Measurements from ENCODE around the gene TSPAN13. TPM values are rescaled to one million over a fixed set of nuclear protein-coding genes. Genes with fewer than 3 reads are reported as not detected.

The TSPAN13 gene
- total RNA-seq, 2 donors from 2014 or later: 5.1 to 9.7 TPM

- H3K36me3 ChIP-seq: no peaks in the 10 kb centered on the region
- H3K4me1 ChIP-seq: no peaks in the 10 kb centered on the region
- no peak overlapping the region for H3K4me3 ChIP-seq
- TF ChIP-seq CTCF (IDR thresholded peaks at IDR 0.05): no peak
- no peak for DNase-seq (ENCODE audit: low spot score)
- H3K9me3 ChIP-seq: no peaks in the 10 kb centered on the region
- no peaks in the 10 kb centered on the region for H3K27me3 ChIP-seq
- H3K27ac ChIP-seq: no peak overlapping the region
These were observed 27.4 kb upstream of the TSPAN13 start for GRCh38 chr7:16726189-16726588.

GRCh38 chr7:16727736-16728135 lies 25.8 kb upstream of the TSPAN13 start:
- H3K27me3 ChIP-seq: no peaks in the 10 kb centered on the region
- H3K36me3 ChIP-seq: no peaks in the 10 kb centered on the region
- no peak overlapping the region for H3K27ac ChIP-seq
- H3K4me1 ChIP-seq: no peaks in the 10 kb centered on the region
- no peak for DNase-seq (ENCODE audit: low spot score)
- H3K4me3 ChIP-seq: no peak overlapping the region
- H3K9me3 ChIP-seq: no peaks in the 10 kb centered on the region
- TF ChIP-seq CTCF (IDR thresholded peaks at IDR 0.05): no peak

GRCh38 chr7:16728811-16729210 lies 24.7 kb upstream of the TSPAN13 start:
- TF ChIP-seq CTCF (IDR thresholded peaks at IDR 0.05): no peak
- no peaks in the 10 kb centered on the region for H3K9me3 ChIP-seq
- H3K27me3 ChIP-seq: no peaks in the 10 kb centered on the region
- H3K27ac ChIP-seq: no peak overlapping the region
- H3K4me1 ChIP-seq: no peaks in the 10 kb centered on the region
- no peaks in the 10 kb centered on the region for H3K36me3 ChIP-seq
- H3K4me3 ChIP-seq: no peak overlapping the region
- no peak for DNase-seq (ENCODE audit: low spot score)

GRCh38 chr7:16729541-16729940 lies 24.0 kb upstream of the TSPAN13 start:
- no peak for TF ChIP-seq CTCF (IDR thresholded peaks at IDR 0.05)
- Histone ChIP-seq H3K9me3 (no peaks in the 10 kb centered on the region), H3K27me3 (no peaks in the 10 kb centered on the region), H3K27ac (no peak overlapping the region), H3K36me3 (no peaks in the 10 kb centered on the region), H3K4me1 (no peaks in the 10 kb centered on the region), H3K4me3 (no peak overlapping the region)
- no peak for DNase-seq (ENCODE audit: low spot score)

GRCh38 chr7:16730937-16731336 lies 22.6 kb upstream of the TSPAN13 start:
- Histone ChIP-seq H3K27me3 (no peaks in the 10 kb centered on the region), H3K36me3 (no peaks in the 10 kb centered on the region), H3K9me3 (no peaks in the 10 kb centered on the region), H3K4me3 (no peak overlapping the region), H3K27ac (no peak overlapping the region), H3K4me1 (no peaks in the 10 kb centered on the region)
- DNase-seq (ENCODE audit: low spot score): no peak
- TF ChIP-seq CTCF (IDR thresholded peaks at IDR 0.05): no peak

- Histone ChIP-seq H3K4me1 (no peaks in the 10 kb centered on the region), H3K4me3 (no peak overlapping the region), H3K36me3 (no peaks in the 10 kb centered on the region), H3K27me3 (no peaks in the 10 kb centered on the region), H3K9me3 (no peaks in the 10 kb centered on the region), H3K27ac (no peak overlapping the region)
- DNase-seq (ENCODE audit: low spot score): no peak
- TF ChIP-seq CTCF (IDR thresholded peaks at IDR 0.05): no peak
These were observed 20.7 kb upstream of the TSPAN13 start for GRCh38 chr7:16732828-16733227.
